ENCODE data around the gene VAMP5.

The VAMP5 gene

GRCh38 chr2:85593023-85593422 lies 8.8 kb downstream of the VAMP5 start:
- Histone ChIP-seq H3K4me1 (peaks cover 56 to 82% (median 64%) of the 10 kb centered on the region in 10 experiments), H3K27me3 (no peaks in the 10 kb centered on the region), H3K36me3 (peaks cover 20 to 48% (median 28%) of the 10 kb centered on the region in 11 experiments), H4K20me1 (peaks cover 0 to 20% (median 14%) of the 10 kb centered on the region in 11 experiments; a peak in 11 of 22 replicates), H3K27ac (no peak overlapping the region), H3K9me3 (replicated peaks in 1 of 11) (no peaks in the 10 kb centered on the region), H3K4me2 (no peak overlapping the region), H3K9ac (peak overlapping the region in 1 of 11 experiments; percentile 2; a peak in 1 of 22 replicates), H3K4me3 (no peak overlapping the region)
- TF ChIP-seq Cebpa-rat (IDR thresholded peaks at IDR 0.05) = no peak

GRCh38 chr2:85594715-85595300 lies 10.6 kb downstream of the VAMP5 start:
- H3K4me1 ChIP-seq = peaks cover 38 to 81% (median 48%) of the 10 kb centered on the region in 10 experiments
- H3K27me3 ChIP-seq = no peaks in the 10 kb centered on the region
- peak overlapping the region; percentile 83 to 95 (median 90) for H3K4me3 ChIP-seq
- peak overlapping the region; percentile 84 to 99 (median 95) for H3K4me2 ChIP-seq
- H3K27ac ChIP-seq = peak overlapping the region; percentile 73 to 93 (median 86)
- H3K9ac ChIP-seq = peak overlapping the region; percentile 78 to 93 (median 90)
- no peaks in the 10 kb centered on the region for H3K9me3 ChIP-seq (replicated peaks in 1 of 11)
- peaks cover 38 to 62% (median 46%) of the 10 kb centered on the region in 11 experiments for H3K36me3 ChIP-seq
- no peak for TF ChIP-seq Cebpa-rat (IDR thresholded peaks at IDR 0.05)
- H4K20me1 ChIP-seq = peaks cover 5 to 36% (median 26%) of the 10 kb centered on the region in 11 experiments; a peak in 14 of 22 replicates

- Histone ChIP-seq H3K4me1 (peaks cover 32 to 76% (median 42%) of the 10 kb centered on the region in 10 experiments), H3K9me3 (replicated peaks in 1 of 11) (no peaks in the 10 kb centered on the region), H4K20me1 (peaks cover 8 to 43% (median 26%) of the 10 kb centered on the region in 11 experiments; a peak in 15 of 22 replicates), H3K9ac (peak within 1 kb of the TSS; percentile 78 to 93 (median 90)), H3K27ac (peak within 1 kb of the TSS; percentile 73 to 93 (median 86)), H3K36me3 (peaks cover 40 to 69% (median 47%) of the 10 kb centered on the region in 11 experiments), H3K4me3 (peak within 1 kb of the TSS; percentile 83 to 95 (median 90)), H3K4me2 (peak within 1 kb of the TSS; percentile 89 to 99 (median 96)), H3K27me3 (no peaks in the 10 kb centered on the region)
- no peak for TF ChIP-seq Cebpa-rat (IDR thresholded peaks at IDR 0.05)
Measured at GRCh38 chr2:85595301-85596025, 11.2 kb downstream of the VAMP5 start, which contains the start of gene RNF181. RNF181 (plus strand) TSS chr2:85595745; CDS start chr2:85595764, 19 bp downstream.

GRCh38 chr2:85596026-85596333 lies 11.7 kb downstream of the VAMP5 start:
- Histone ChIP-seq H3K9me3 (replicated peaks in 1 of 11) (no peaks in the 10 kb centered on the region), H3K4me2 (peak overlapping the region; percentile 89 to 99 (median 96)), H4K20me1 (peaks cover 8 to 48% (median 26%) of the 10 kb centered on the region in 11 experiments; a peak in 15 of 22 replicates), H3K4me3 (peak overlapping the region; percentile 83 to 95 (median 90)), H3K4me1 (peaks cover 27 to 75% (median 38%) of the 10 kb centered on the region in 10 experiments), H3K36me3 (peaks cover 39 to 71% (median 50%) of the 10 kb centered on the region in 11 experiments), H3K9ac (peak overlapping the region; percentile 78 to 93 (median 90)), H3K27me3 (no peaks in the 10 kb centered on the region), H3K27ac (peak overlapping the region; percentile 73 to 93 (median 86))
- TF ChIP-seq Cebpa-rat (IDR thresholded peaks at IDR 0.05) = no peak

DNA sequence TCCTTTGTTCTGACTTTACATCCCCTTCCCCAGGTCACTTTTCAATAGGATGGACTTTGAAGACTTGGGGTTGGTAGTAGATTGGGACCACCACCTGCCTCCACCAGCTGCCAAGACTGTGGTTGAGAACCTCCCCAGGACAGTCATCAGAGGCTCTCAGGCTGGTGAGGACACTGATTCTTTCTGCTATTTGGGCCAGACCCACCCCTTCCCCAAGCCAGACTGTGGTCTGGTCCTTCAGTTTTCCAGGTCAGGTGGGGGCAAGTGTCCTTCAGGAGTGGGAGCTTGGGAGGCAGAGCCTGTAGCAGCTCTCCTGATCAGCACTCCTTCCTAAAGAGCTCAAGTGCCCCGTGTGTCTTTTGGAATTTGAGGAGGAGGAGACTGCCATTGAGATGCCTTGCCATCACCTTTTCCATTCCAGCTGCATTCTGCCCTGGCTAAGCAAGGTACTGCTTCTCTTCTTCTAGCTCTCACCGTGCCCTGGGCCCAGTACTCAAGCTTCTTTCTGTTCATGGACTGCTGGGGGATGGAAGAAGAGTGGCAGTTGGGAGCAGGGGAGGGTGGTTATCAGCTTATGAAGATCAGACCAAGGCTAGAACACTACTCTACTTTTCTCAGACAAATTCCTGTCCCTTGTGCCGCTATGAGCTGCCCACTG lies 12.4 kb downstream of the VAMP5 start:
- Histone ChIP-seq H3K9ac (peak overlapping the region; percentile 78 to 93 (median 90)), H3K4me3 (peak overlapping the region; percentile 83 to 95 (median 90)), H3K9me3 (replicated peaks in 1 of 11) (no peaks in the 10 kb centered on the region), H3K4me1 (peaks cover 30 to 75% (median 41%) of the 10 kb centered on the region in 10 experiments), H3K27ac (peak overlapping the region in 10 of 11 experiments; percentile 73 to 93 (median 88); a peak in 15 of 22 replicates), H4K20me1 (peaks cover 8 to 54% (median 26%) of the 10 kb centered on the region in 11 experiments; a peak in 15 of 22 replicates), H3K27me3 (no peaks in the 10 kb centered on the region), H3K36me3 (peaks cover 33 to 65% (median 51%) of the 10 kb centered on the region in 11 experiments), H3K4me2 (peak overlapping the region; percentile 89 to 99 (median 96))
- no peak for TF ChIP-seq Cebpa-rat (IDR thresholded peaks at IDR 0.05)

DNA sequence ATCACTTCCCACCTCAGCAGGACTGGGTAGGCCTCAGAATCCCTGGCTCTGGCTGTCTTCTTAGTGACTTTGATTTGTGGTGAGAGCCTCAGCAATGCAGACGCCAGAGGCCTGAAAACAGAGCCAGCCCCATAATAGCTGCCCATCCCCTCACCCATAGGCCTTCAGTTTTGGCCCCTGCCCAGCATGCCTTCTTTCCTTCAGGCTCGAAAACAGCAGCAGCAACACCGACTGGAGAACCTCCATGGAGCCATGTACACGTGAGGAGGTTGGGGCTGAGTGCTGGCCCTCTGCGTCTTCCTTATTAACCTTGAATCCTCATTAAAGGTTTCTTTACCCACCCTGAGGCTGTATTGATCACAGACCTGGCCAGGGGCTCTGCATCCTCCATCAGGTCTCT lies 13.0 kb downstream of the VAMP5 start:
- Histone ChIP-seq H3K27ac (peak overlapping the region in 1 of 11 experiments; percentile 89; a peak in 1 of 22 replicates), H3K4me3 (peak overlapping the region in 9 of 10 experiments; percentile 83 to 95 (median 90); a peak in 11 of 20 replicates), H3K4me2 (peak overlapping the region in 10 of 11 experiments; percentile 93 to 99 (median 96); a peak in 21 of 22 replicates)

DNA sequence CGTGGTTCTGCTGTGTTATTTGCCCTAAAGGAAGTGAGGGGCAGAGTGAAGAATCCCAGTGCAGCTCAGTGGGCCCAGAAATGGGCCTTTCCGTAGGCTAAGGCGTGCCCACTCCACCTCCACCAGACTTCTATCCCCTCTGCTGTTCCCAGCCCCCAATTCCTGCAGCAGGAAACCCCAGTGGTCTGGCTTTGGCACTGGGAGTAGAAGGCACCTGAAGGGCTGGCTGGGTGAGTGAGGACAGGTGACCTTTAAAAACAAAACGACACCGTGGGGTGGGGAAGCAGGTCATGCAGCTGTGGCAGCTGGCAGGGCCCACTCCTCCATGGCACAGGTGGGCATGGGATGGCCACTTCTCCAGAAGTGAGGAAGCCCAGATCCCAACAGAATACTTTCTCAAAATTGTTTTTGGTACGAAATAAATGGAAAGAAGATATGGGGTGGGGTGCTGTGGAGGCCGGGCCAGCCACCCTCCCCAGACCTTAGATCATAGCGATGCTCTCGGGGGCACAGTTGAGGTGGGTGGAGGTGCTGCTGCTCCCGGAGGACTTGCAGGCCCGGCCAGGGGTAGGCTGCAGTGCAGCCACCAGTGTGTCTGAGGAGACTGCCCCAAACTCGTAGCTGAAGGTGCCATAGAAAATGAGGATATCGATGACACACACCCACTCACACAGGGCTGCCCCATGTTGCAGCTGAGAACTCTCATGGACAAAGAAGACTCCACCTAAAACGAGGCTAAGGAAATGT lies 14.5 kb downstream of the VAMP5 start:
- Histone ChIP-seq H3K36me3 (peaks cover 30 to 47% (median 36%) of the 10 kb centered on the region in 11 experiments), H3K9me3 (replicated peaks in 1 of 11) (no peaks in the 10 kb centered on the region), H3K4me2 (peak overlapping the region in 1 of 11 experiments; percentile 7; a peak in 2 of 22 replicates), H3K4me1 (peaks cover 43 to 65% (median 53%) of the 10 kb centered on the region in 10 experiments), H3K4me3 (no peak overlapping the region), H4K20me1 (peaks cover 8 to 57% (median 26%) of the 10 kb centered on the region in 11 experiments; a peak in 15 of 22 replicates), H3K9ac (peak overlapping the region in 2 of 11 experiments; percentile 38 to 39; a peak in 4 of 22 replicates), H3K27me3 (no peaks in the 10 kb centered on the region), H3K27ac (no peak overlapping the region)
- TF ChIP-seq Cebpa-rat (IDR thresholded peaks at IDR 0.05) = no peak

More for the DNA sequence above, 13.0 kb downstream of the VAMP5 start:
- peak overlapping the region; percentile 78 to 93 (median 90); a peak in 16 of 22 replicates for H3K9ac ChIP-seq
- H3K27me3 ChIP-seq = no peaks in the 10 kb centered on the region
- TF ChIP-seq Cebpa-rat (IDR thresholded peaks at IDR 0.05) = no peak
- H3K36me3 ChIP-seq = peaks cover 30 to 59% (median 45%) of the 10 kb centered on the region in 11 experiments
- peaks cover 36 to 71% (median 46%) of the 10 kb centered on the region in 10 experiments for H3K4me1 ChIP-seq
- H3K9me3 ChIP-seq (replicated peaks in 1 of 11) = no peaks in the 10 kb centered on the region
- peaks cover 8 to 57% (median 26%) of the 10 kb centered on the region in 11 experiments; a peak in 15 of 22 replicates for H4K20me1 ChIP-seq
